Stimulated activated CD8-positive, alpha-beta memory T cell treated with anti-CD3 and anti-CD28 coated beads, Interleukin-4, amount 100 ng/mL, for 24 hours (primary cell): Measurements from ENCODE around the gene FITM1.
A peak's percentile ranks its signal among the peaks of the same experiment; 100 is the strongest.

Source experiments
- DNase-seq: peaks from one replicate; pipeline ENCODE4 v3.0.0-alpha.2; 2020; ENCODE audit warnings: low read depth

Gene FITM1

DNA sequence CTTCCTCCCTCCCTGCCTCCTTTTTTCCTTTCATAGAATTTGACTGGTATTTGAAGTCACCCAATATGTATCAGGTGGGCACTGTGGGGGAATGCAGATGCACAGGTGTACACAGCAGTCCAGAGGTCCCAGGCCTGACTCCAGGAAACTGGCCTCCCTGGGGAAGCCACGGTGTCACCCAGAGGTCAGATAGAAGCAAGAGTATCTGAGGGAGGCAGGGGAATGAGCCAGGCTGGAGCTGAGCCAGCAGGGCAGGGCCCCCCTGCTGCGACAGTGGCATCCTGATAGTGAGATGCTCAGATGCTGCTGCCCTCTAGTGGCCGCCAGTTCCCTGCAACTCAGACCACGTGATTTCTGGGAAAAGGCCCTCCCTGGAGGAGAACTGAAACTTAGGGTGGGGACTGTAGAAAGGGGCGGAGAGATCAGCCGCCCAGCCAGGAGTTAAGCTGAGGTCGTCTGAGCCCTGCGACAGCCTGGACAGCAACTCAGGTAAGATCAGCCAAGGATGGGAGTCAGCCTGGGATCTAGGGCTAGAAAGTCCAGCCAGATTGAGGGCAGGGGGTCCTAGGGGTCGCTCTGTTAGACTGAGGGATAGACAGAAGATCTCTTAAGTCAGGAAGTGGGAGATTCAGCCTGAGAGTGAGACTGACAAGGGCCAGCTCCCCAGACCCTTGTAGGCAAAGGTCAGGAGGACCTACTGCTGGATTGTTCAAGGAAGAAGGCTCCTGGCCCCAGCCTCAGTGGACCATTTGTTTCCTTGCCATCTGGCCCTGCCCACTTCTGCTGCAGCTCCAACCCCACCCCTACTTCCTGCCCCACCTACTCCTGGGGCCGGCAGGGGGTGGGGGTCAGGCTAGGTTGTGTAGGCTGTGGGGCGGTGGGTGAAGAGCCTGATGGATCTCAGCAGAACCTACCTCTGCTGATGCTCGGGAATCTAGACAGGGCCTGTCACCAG lies 30.7 kb downstream of the FITM1 start, which contains the start of gene IRF9:
TSS of gene IRF9 (plus strand) at position 416 of the 955 bp plus-strand sequence. CDS start 880 bp downstream, outside the sequence.
- DNase-seq, result peak; percentile 95

DNA sequence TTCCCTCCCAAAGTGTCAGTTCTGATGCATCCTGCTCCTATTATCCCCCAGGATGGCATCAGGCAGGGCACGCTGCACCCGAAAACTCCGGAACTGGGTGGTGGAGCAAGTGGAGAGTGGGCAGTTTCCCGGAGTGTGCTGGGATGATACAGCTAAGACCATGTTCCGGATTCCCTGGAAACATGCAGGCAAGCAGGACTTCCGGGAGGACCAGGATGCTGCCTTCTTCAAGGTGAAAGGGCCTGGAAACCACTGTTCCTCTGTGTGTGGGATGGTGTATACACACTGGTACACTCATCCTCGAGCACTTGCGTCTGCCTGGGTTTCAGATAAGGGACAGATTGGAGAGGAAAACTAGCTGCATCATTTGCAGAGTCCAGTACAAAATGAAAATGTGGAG lies 31.6 kb downstream of the FITM1 start:
- no peak for DNase-seq

DNA sequence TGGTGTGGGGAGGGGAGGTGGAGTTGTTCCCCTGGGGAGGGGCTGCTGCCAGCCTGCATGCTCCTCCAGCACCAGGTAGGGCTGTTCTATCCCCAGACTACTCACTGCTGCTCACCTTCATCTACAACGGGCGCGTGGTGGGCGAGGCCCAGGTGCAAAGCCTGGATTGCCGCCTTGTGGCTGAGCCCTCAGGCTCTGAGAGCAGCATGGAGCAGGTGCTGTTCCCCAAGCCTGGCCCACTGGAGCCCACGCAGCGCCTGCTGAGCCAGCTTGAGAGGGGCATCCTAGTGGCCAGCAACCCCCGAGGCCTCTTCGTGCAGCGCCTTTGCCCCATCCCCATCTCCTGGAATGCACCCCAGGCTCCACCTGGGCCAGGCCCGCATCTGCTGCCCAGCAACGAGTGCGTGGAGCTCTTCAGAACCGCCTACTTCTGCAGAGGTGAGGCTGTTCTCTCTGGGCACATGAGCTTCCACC lies 34.1 kb downstream of the FITM1 start:
- no peak for DNase-seq

DNA sequence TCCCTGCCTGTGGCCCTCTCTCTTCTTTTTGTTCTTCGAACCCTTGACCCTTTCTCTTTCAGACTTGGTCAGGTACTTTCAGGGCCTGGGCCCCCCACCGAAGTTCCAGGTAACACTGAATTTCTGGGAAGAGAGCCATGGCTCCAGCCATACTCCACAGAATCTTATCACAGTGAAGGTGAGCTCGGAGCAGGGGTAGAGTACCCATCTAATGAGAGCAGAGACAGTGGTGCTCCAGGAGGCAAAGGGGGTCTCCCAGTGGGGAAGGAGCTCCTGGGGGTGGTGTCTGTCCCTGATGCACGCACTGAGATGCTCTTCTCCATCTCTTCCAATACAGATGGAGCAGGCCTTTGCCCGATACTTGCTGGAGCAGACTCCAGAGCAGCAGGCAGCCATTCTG lies 35.3 kb downstream of the FITM1 start:
- no peak for DNase-seq

DNA sequence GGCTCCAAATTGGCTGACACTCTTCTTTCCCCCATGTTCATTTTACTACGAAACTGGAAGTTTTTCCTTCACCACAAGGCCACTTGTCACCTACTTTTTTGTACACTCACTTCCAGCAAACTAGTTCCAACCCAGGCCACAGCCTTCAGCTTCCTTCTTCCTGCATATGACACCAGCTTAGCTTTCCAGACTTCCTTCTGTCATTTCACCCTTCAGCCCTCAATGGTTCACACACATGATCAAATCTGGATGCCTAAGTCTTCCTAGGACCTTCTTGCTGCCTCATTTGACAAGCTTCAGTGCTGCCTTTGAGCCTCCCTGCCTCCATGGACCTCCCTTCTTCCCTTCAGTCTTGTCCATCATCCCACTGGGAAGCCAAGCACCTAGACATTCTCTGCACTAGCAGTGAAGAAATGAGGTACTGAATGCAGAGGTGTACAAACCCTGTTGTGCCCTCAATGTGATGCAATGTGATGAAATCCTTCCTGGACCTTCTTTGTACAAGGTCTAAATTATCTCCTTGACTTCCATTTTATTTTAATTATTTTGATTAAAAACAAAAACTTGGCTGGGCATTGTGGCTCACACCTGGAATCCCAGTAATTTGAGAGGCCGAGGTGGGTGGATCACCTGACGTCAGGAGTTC lies 37.1 kb downstream of the FITM1 start:
- DNase-seq, result no peak

DNA sequence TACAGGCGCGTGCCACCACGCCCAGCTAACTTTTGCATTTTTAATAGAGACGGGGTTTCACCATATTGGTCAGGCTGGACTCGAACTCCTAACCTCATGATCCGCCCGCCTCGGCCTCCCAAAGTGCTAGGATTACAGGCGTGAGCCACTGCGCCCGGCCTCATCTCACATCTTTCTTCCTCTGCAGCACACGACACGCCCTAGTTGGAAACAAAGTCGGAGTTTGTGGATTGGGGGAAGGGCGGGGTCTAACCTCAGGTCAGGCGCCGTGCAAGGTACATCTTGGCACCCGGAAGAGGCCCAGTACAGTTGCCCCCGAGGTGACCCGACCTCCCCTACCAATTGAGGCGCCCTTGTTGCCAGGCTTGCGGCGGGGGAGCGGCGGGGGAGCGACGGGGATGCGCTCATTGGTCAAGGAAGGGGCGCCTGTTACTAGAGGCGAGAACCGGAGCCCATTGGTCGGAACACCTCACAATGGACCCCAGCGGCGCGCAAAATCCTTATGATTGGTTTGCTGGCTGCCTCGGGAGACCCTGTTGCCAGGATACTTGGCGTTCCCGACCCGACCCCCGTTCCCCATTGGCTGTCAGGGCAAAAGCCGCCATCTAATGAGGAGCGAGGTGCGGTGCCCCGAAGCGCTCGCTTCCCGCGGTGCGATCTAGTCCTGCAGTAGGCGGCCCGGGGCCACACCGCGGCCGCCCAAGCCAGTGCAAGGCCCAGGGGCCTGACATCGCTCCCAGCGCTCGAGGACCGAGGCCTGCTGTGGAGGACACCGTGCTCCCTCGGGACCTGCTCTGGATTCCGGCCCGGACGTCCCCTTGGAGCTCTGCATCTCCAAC lies 41.2 kb downstream of the FITM1 start, which contains the start of gene REC8:
TSS of gene REC8 (plus strand) at position 659 of the 839 bp plus-strand sequence. CDS start 473 bp downstream, outside the sequence.
- DNase-seq, result peak; percentile 55

DNA sequence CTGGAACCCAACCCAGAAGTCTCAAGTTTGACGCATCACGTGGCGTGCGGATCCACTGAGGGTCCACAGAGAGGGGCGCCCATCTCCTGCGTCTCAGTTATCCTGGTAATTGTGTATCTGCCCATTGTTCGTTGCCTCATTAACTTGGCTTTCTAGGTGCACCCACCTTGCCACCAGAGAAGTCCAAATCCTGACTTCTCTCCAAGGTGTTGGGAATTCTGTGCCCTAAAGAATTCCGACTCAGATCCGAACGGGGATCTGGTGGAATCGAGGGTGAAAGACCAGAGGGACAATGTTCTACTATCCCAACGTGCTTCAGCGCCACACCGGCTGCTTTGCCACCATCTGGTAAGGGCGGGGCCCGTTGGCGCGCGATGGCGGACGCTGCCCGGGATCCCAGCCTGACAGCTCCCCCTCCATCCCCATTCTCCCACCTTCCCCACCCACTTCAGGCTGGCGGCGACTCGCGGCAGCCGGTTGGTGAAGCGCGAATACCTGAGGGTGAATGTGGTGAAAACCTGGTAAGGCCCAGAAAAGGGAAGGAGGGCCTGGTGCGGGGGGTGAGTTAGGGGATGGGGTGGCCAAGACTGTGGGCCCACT lies 41.9 kb downstream of the FITM1 start:
- DNase-seq, result no peak

DNA sequence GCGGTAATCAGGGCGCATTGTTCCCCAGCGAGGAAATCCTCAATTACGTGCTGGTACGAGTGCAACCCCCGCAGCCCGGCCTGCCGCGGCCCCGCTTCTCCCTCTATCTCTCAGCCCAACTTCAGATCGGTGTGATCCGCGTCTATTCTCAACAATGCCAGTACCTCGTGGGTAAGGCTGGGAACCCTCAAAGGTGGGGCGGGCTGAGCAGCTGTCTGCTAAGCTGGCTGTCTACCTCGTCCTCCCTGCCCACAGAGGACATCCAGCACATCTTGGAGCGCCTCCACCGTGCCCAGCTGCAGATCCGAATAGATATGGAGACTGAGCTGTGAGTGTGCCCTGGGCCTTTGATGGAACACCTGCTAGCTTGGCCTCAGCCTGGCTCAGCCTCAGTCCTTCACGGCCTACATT lies 42.4 kb downstream of the FITM1 start:
- DNase-seq, result no peak

DNA sequence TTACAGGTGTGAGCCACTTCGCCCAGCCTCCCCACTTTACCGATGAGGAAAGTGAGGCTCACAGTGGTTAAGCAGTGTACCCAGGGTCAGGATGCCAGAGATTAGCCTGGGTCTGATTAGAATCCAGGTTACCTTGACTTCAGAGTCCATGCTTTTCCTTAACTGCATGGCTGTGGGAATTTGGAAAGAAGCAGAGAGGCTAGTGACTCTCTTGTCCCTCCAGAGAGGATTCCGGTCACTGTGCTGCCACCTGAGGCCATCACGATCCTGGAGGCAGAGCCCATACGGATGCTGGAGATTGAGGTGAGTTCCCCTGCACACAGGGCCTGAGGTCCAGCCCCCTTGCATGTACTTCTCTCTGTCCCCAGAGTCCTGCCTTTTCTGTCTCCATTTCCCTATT lies 46.1 kb downstream of the FITM1 start:
- DNase-seq, result no peak

DNA sequence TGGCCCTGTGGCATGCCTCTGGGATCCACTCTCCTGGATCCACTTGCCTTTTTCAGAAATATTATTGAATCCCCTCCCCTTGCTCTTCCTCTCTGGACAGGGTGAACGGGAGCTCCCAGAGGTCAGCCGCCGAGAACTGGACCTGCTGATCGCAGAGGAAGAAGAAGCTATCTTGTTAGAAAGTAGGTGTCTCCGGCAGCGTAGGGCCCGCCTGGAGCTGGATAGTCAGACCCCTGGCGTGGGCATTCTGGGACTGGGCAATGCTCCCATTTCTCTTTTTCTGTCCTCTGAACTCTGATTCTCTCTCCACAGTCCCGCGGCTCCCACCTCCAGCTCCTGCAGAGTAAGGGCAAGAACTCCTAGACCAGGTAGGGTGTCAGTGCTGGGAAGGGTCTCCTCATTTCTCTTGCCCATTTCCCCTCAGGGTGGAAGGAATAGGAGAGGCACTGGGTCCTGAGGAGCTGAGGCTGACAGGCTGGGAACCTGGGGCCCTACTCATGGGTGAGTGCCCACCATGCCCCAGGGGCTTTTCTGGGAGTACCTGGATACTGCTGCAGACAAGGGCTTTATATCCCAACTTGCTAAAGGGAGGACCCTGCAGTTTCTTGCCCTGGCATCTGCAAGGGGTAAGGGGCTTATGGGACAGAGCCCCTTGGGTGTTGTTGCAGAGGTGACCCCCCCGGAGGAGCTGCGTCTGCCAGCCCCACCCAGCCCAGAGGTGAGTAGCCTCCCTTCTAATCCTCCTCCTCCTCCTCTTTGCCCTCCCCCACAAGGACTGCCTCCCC lies 46.8 kb downstream of the FITM1 start:
- DNase-seq, result no peak

DNA sequence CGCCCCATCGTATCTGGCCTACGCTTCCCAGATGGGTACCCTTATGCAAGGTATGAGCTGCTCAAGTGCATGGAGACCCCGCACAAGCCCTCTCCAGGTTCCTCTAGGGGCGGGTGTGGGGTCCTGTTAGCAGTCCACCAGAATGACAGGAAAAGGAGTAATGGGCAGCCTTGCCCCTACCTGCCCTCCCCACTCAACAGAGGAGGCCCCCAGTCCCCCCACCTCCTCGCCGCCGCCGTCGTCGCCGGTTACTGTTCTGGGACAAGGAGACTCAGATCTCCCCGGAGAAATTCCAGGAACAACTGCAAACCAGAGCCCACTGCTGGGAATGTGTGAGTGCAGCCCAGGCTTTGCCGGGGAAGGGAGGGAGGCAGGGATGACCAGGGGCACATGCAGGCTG lies 47.4 kb downstream of the FITM1 start:
- no peak for DNase-seq

DNA sequence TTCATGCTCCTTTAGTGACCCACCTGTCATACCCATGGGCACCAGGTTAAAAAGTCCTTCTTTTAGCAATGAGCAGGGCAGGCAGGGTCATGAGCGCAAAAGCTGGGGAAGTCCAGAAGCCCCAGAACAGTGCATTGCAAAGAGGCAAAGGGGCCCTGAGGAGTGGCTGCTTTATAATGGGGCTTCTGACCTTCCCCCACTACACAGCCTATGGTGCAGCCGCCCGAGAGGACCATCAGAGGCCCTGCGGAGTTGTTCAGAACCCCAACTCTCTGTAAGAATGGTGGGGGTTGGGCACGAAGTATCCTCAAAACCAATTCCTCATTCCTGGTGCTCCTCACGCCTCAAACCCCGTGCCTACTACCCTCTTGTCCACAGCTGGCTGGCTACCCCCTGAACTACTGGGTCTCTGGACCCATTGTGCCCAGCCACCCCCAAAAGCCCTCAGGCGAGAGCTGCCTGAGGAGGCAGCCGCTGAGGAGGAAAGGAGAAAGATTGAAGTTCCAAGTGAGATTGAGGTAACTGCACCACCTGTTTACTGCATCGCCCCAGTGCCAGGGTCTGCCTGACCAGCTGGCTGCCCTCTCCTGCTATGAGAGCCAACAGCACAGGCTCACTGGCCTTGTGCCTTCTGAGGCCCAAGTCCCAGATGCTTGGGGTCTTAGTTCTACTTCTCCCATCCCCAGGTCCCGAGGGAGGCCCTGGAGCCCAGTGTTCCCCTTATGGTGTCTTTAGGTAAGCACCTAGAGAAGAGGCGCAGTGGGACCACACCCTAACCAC lies 48.1 kb downstream of the FITM1 start:
- DNase-seq, result no peak

DNA sequence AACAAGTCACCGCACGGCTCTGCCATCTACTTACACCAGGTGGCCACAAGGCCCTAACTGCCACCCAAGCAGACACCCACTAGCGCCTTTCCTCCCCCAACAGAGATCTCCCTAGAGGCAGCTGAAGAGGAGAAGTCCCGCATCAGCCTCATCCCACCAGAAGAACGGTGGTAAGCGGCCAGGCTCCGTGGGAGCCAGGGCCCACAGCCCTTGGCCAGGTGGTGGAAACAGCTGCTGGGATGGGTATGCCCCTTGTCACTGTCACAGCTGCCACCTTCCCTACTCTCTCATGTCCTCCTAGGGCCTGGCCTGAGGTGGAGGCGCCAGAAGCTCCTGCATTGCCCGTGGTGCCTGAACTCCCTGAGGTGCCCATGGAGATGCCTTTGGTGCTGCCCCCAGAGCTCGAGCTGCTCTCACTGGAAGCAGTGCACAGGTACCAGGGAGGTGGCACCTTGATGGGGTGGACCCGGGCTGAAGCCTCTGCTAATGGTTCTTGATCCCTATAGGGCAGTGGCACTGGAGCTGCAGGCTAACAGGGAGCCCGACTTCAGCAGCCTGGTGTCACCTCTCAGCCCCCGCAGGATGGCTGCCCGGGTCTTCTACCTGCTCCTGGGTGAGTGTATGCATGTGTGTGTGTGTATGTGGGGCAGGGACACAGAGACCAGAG lies 49.0 kb downstream of the FITM1 start:
- no peak for DNase-seq

DNA sequence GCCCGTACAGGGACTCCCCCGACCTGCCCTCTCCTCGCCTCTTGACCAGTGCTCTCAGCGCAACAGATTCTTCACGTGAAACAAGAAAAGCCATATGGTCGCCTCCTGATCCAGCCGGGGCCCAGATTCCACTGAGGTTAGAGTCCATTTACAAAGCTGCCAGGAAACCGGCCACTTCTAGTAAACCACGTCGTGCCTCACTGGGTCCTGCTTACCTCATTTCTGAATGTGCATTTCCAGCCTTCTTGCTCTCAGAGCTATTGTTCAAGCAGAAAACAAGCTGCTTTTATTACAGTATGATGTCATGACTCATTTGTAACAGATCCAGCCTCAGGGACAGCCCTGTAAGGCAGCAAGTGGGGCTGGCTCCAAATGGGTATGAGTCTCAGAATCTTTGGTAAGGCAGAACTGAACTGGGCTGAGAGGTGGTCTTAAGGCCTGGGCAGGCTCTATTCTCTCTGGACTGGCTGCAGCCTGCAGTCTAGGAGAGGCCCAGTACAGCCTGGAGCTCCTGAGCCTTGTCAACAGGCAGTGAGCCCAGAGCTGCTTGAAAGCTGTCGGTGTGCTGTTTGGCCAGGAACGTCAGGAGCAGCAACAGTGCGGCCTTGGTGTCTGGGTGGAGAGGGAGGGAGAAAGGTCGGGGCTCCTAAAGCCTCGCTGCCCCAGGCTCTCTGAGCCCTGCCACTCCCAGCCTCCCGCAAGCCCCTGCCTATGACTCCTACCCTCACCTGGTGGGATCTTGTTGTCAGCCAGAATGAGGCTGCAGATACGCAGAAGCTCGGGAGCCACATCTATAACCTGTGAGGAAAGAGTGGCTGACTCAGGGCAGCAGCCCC lies 49.7 kb downstream of the FITM1 start:
- DNase-seq, result no peak

DNA sequence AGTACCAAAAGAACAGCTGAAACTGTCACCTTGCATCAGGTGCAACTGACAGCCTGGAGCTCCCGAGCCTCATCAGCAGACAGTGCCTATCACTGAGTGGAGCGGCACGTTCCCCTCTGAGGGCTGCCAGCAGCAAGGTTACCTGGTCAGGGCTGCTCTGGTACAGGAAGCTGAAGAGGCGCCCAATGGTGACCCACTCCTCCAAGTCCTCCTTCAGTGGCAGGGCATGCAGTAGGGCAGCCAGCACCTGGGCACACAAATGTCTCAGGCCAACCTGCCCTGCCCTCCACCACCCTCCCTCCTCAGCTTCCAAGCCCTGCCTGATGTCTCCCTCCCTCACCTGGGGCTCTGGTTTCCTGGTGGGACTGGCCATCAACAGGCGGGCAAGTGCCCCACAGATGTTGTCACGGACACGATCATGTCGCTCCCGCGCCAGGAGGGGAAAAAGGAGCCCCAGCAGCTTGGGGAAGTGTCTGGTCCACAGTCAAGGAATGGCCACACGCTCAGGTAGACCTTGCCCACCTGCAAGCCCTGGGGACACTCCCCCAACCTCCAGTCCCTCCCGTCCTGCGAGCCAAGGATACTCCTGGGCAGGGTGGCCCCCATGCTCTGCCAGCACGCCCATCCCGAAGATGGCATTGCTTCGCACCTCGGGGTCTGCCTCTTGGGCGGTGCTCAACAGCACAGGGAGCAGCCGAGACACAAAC lies 51.1 kb downstream of the FITM1 start:
- no peak for DNase-seq
